ENCODE measurements around the gene DHX58.

The DHX58 gene

GRCh38 chr17:42117397-42118125 is 5.0 kb upstream of the DHX58 start:
- Histone ChIP-seq H3K27ac (ENCODE audit: low read length) (no peak overlapping the region), H3K27me3 (ENCODE audit: low read depth, low read length) (no peaks in the 10 kb centered on the region), H3K9me3 (ENCODE audit: control insufficient read depth in 1 of 2, low read length in 2 of 2) (no peaks in the 10 kb centered on the region), H3K4me3 (ENCODE audit: low read depth in 1 of 2, low read length in 2 of 2) (no peak overlapping the region), H3K4me1 (ENCODE audit: control insufficient read depth in 1 of 2, insufficient read depth in 2 of 2, low read length in 2 of 2) (peaks cover 7 to 28% of the 10 kb centered on the region in 2 donors), H3K36me3 (ENCODE audit: control insufficient read depth in 1 of 2, insufficient read depth in 2 of 2, low read length in 2 of 2) (peaks cover 0 to 15% of the 10 kb centered on the region in 2 donors)

- H3K4me3 ChIP-seq (ENCODE audit: low read depth in 1 of 2, low read length in 2 of 2) = no peak overlapping the region
- no peak overlapping the region for H3K27ac ChIP-seq (ENCODE audit: low read length)
- peaks cover 7 to 25% of the 10 kb centered on the region in 2 donors for H3K4me1 ChIP-seq (ENCODE audit: control insufficient read depth in 1 of 2, insufficient read depth in 2 of 2, low read length in 2 of 2)
- peaks cover 0 to 15% of the 10 kb centered on the region in 2 donors for H3K36me3 ChIP-seq (ENCODE audit: control insufficient read depth in 1 of 2, insufficient read depth in 2 of 2, low read length in 2 of 2)
- H3K27me3 ChIP-seq (ENCODE audit: low read depth, low read length) = no peaks in the 10 kb centered on the region
- H3K9me3 ChIP-seq (ENCODE audit: control insufficient read depth in 1 of 2, low read length in 2 of 2) = no peaks in the 10 kb centered on the region
Observed at GRCh38 chr17:42116705-42117396, 4.3 kb upstream of the DHX58 start.

- no peak overlapping the region for H3K4me3 ChIP-seq (ENCODE audit: low read depth in 1 of 2, low read length in 2 of 2)
- peaks cover 8 to 18% of the 10 kb centered on the region in 2 donors for H3K4me1 ChIP-seq (ENCODE audit: control insufficient read depth in 1 of 2, insufficient read depth in 2 of 2, low read length in 2 of 2)
- no peak overlapping the region for H3K27ac ChIP-seq (ENCODE audit: low read length)
- no peaks in the 10 kb centered on the region for H3K9me3 ChIP-seq (ENCODE audit: control insufficient read depth in 1 of 2, low read length in 2 of 2)
- peaks cover 0 to 17% of the 10 kb centered on the region in 2 donors for H3K36me3 ChIP-seq (ENCODE audit: control insufficient read depth in 1 of 2, insufficient read depth in 2 of 2, low read length in 2 of 2)
- H3K27me3 ChIP-seq (ENCODE audit: low read depth, low read length) = no peaks in the 10 kb centered on the region
Observed at GRCh38 chr17:42114118-42114517, 1.6 kb upstream of the DHX58 start.

GRCh38 chr17:42113293-42114069 is 967 bp upstream of the DHX58 start:
- Histone ChIP-seq H3K36me3 (ENCODE audit: control insufficient read depth in 1 of 2, insufficient read depth in 2 of 2, low read length in 2 of 2) (peaks cover 0 to 22% of the 10 kb centered on the region in 2 donors), H3K4me3 (ENCODE audit: low read depth in 1 of 2, low read length in 2 of 2) (peak overlapping the region in 1 of 2 donors; percentile 67), H3K27ac (ENCODE audit: low read length) (peak overlapping the region; percentile 96), H3K27me3 (ENCODE audit: low read depth, low read length) (no peaks in the 10 kb centered on the region), H3K9me3 (ENCODE audit: control insufficient read depth in 1 of 2, low read length in 2 of 2) (no peaks in the 10 kb centered on the region), H3K4me1 (ENCODE audit: control insufficient read depth in 1 of 2, insufficient read depth in 2 of 2, low read length in 2 of 2) (peaks cover 8 to 18% of the 10 kb centered on the region in 2 donors)

GRCh38 chr17:42111871-42112551 is 503 bp downstream of the DHX58 start:
- H3K4me3 ChIP-seq (ENCODE audit: low read depth in 1 of 2, low read length in 2 of 2) = peak overlapping the region; percentile 67 to 83
- no peaks in the 10 kb centered on the region for H3K27me3 ChIP-seq (ENCODE audit: low read depth, low read length)
- no peaks in the 10 kb centered on the region for H3K9me3 ChIP-seq (ENCODE audit: control insufficient read depth in 1 of 2, low read length in 2 of 2)
- peaks cover 8 to 18% of the 10 kb centered on the region in 2 donors for H3K4me1 ChIP-seq (ENCODE audit: control insufficient read depth in 1 of 2, insufficient read depth in 2 of 2, low read length in 2 of 2)
- H3K36me3 ChIP-seq (ENCODE audit: control insufficient read depth in 1 of 2, insufficient read depth in 2 of 2, low read length in 2 of 2) = peaks cover 0 to 9% of the 10 kb centered on the region in 2 donors
- peak overlapping the region; percentile 96 for H3K27ac ChIP-seq (ENCODE audit: low read length)

GRCh38 chr17:42111265-42111636 is 1.3 kb downstream of the DHX58 start:
- H3K36me3 ChIP-seq (ENCODE audit: control insufficient read depth in 1 of 2, insufficient read depth in 2 of 2, low read length in 2 of 2) = peaks cover 0 to 7% of the 10 kb centered on the region in 2 donors
- H3K9me3 ChIP-seq (ENCODE audit: control insufficient read depth in 1 of 2, low read length in 2 of 2) = no peaks in the 10 kb centered on the region
- H3K4me1 ChIP-seq (ENCODE audit: control insufficient read depth in 1 of 2, insufficient read depth in 2 of 2, low read length in 2 of 2) = peaks cover 8 to 18% of the 10 kb centered on the region in 2 donors
- peak overlapping the region; percentile 96 for H3K27ac ChIP-seq (ENCODE audit: low read length)
- H3K4me3 ChIP-seq (ENCODE audit: low read depth in 1 of 2, low read length in 2 of 2) = peak overlapping the region; percentile 67 to 83
- no peaks in the 10 kb centered on the region for H3K27me3 ChIP-seq (ENCODE audit: low read depth, low read length)

GRCh38 chr17:42110301-42111264 is 1.9 kb downstream of the DHX58 start:
- H3K9me3 ChIP-seq (ENCODE audit: control insufficient read depth in 1 of 2, low read length in 2 of 2) = no peaks in the 10 kb centered on the region
- H3K4me1 ChIP-seq (ENCODE audit: control insufficient read depth in 1 of 2, insufficient read depth in 2 of 2, low read length in 2 of 2) = peaks cover 8 to 18% of the 10 kb centered on the region in 2 donors
- H3K36me3 ChIP-seq (ENCODE audit: control insufficient read depth in 1 of 2, insufficient read depth in 2 of 2, low read length in 2 of 2) = peaks cover 0 to 10% of the 10 kb centered on the region in 2 donors
- no peak overlapping the region for H3K4me3 ChIP-seq (ENCODE audit: low read depth in 1 of 2, low read length in 2 of 2)
- H3K27ac ChIP-seq (ENCODE audit: low read length) = no peak overlapping the region
- H3K27me3 ChIP-seq (ENCODE audit: low read depth, low read length) = no peaks in the 10 kb centered on the region

- no peak overlapping the region for H3K4me3 ChIP-seq (ENCODE audit: low read depth in 1 of 2, low read length in 2 of 2)
- no peaks in the 10 kb centered on the region for H3K27me3 ChIP-seq (ENCODE audit: low read depth, low read length)
- peaks cover 0 to 25% of the 10 kb centered on the region in 2 donors for H3K36me3 ChIP-seq (ENCODE audit: control insufficient read depth in 1 of 2, insufficient read depth in 2 of 2, low read length in 2 of 2)
- no peak overlapping the region for H3K27ac ChIP-seq (ENCODE audit: low read length)
- H3K9me3 ChIP-seq (ENCODE audit: control insufficient read depth in 1 of 2, low read length in 2 of 2) = no peaks in the 10 kb centered on the region
- H3K4me1 ChIP-seq (ENCODE audit: control insufficient read depth in 1 of 2, insufficient read depth in 2 of 2, low read length in 2 of 2) = peaks cover 8 to 18% of the 10 kb centered on the region in 2 donors
Observed at GRCh38 chr17:42109086-42109485, 3.4 kb downstream of the DHX58 start.

GRCh38 chr17:42107597-42108576 is 4.6 kb downstream of the DHX58 start:
- no peaks in the 10 kb centered on the region for H3K27me3 ChIP-seq (ENCODE audit: low read depth, low read length)
- H3K27ac ChIP-seq (ENCODE audit: low read length) = no peak overlapping the region
- H3K4me1 ChIP-seq (ENCODE audit: control insufficient read depth in 1 of 2, insufficient read depth in 2 of 2, low read length in 2 of 2) = peaks cover 6 to 14% of the 10 kb centered on the region in 2 donors
- H3K4me3 ChIP-seq (ENCODE audit: low read depth in 1 of 2, low read length in 2 of 2) = peak overlapping the region in 1 of 2 donors; percentile 14
- H3K9me3 ChIP-seq (ENCODE audit: control insufficient read depth in 1 of 2, low read length in 2 of 2) = no peaks in the 10 kb centered on the region
- peaks cover 0 to 32% of the 10 kb centered on the region in 2 donors for H3K36me3 ChIP-seq (ENCODE audit: control insufficient read depth in 1 of 2, insufficient read depth in 2 of 2, low read length in 2 of 2)
